CD4-positive, alpha-beta T cell treated with Interleukin-21 for 1 hour (primary cell): ENCODE measurements around the gene EFNA5.
A peak's percentile ranks its signal among the peaks of the same experiment; 100 is the strongest.

ENCODE experiments used
- DNase-seq: peaks from one replicate; pipeline ENCODE4 v3.0.0-alpha.2; 2020

Gene EFNA5

DNA sequence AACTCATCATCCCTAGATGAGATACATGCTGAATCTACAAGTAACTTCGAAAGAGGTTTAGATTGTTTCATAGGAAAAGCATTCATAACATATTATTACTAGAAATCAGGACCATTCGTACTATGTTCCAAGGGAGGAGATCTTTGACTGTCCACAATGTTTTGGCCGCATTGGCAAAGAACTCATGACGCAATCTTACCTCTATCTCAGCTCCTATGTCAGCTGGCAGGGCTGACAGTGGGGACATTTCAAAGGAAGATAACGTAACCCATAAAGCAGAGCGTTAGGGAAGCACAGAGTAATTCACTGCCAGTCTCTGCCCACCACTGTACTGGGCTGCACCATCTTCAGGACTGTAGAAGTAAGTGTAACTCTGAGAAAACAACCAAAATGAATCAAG is 69.7 kb downstream of the EFNA5 start:
- DNase-seq: no peak

DNA sequence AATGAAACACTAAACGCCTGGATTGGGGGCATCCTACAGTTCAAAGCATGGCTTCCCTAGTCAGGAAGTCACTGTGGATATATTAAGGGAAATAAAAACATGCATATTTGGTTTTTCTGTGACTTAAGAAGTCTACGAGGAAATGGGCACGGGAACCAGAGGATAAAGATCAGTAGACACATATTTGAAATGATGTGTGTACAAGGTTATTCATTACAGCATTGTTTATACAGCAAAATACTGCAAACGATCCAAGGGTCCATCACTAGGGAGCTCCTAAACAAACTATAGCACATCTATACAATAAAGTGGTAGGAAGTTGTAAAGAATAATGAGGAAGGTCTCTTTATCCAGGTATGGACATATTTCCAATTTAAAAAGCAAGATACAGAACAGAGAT is 71.8 kb downstream of the EFNA5 start:
- no peak for DNase-seq

DNA sequence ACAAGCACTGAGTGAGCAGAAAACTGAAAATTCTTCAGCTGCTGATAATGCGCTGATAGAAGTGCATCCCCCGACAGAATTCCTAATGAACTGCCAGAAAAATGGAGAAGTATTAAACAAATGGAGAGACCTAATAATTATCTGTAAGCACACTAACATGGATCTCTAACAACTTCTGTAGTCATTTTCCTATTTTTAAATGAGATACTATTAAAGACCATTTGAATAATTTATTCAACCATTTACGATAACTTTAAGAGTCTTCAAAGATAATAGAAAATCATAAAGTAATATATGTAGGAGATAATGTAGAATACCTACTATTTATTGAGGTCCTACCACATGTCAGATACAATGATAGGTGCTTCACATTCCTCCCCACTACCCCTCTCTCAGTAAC is 72.9 kb downstream of the EFNA5 start:
- DNase-seq: no peak

DNA sequence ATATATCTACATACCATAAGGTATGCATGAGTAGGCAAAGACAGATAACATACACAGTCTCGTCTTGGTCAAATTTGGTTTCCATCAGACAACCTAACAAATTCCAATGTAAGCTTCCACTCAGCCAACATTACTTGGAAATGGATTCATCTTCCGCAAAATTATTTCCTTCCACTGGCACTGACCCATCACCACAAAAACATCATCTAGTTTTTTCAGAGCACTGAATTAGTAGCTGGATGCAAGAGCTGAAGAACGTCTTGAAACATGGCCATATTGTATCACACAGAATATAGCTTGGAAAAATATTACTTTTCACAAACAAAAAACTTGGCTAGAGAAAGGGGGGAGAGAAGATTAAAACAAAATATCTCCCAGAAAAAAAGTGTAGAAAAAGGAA is 73.5 kb downstream of the EFNA5 start:
- DNase-seq: no peak

DNA sequence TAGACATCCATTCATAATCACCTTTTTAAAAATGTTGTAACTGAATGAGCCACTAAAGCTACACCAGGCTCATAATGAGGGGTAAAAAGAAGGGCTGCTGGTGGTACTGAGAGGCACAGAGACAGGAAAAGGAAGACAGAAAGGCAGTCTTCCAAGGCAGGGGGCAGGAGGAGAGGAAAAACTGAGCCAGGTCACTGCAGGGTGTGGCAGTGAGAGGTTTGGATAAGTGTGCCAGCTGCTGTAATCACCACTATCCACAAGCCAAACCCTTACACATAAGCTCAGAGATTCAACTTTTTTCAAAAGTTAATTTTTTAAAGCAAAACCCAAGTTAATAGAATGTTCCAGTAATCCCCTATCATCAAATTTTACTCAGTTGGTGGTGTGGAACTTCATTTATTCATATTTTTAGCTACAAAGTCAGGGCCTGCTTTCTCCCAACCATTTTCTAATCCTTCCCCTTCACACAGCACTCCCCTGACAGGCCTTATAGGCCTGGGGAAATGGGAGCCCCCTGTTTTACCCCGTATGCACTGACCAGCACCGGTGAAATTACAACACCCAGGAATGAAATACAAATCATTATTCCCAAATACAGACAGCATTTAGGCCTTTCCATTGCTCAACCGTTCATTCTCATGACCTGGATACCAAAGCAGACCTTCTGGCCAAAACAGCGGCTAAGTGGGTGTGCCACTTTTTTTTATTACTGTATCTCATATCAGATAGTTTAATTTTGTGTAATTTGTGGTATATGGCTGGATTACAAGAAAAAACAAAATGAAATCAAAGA is 76.3 kb downstream of the EFNA5 start:
- DNase-seq: no peak

DNA sequence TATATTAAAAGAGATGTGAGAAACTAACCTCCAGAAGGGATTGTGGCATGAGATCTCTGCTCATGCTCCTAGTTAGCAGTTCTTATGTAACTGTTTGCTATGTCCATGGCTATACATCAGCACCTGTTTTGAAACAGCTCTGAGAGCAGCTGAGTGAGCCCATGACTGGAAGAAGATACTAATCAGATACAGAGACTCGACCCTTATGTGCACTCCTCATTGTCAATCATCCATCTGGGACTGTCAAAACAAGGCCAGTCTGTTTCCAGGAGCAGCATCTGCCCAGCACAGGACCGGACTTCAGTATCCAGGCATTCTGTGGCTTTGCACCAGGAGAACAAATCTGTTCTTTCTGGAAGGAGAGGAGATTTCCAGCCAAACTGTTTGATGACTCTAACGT is 77.7 kb downstream of the EFNA5 start:
- DNase-seq: no peak

DNA sequence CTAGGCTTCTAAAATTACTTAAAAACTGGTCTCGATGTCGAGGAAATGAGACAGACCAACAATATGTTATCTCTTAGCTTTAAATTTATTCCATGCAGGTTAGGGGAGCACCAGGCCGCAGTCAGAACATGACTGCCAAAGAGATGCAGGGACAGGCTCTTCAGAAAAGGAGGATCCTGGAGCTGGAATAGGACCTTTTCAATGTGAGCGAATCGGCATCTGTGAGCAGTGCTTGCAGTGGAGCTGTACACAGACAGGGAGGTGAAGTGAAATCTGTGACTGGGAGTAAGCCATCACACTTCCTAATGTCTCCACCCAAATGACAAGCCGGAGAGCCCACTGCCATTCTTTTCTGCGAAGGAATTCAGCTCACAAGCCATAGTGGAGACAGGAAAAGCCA is 78.2 kb downstream of the EFNA5 start:
- DNase-seq: no peak

DNA sequence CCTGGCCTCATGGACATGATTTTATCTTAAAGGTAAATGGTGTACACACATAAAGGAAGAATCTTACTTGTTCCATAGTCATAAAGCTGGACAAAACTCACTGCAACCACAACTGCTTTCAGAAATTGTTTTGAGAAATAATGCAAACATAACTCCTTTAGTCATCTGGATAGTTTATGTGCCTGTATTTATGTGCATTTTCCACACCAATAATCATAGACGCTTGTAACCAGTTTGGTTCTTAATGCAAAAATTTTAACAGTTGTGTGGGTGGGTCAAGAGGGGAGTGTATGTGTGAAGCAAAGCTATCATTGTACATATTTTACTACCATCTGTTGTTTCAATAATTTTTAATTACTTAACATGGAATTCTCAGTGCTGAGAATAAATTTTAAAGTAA is 80.1 kb downstream of the EFNA5 start:
- DNase-seq: no peak

DNA sequence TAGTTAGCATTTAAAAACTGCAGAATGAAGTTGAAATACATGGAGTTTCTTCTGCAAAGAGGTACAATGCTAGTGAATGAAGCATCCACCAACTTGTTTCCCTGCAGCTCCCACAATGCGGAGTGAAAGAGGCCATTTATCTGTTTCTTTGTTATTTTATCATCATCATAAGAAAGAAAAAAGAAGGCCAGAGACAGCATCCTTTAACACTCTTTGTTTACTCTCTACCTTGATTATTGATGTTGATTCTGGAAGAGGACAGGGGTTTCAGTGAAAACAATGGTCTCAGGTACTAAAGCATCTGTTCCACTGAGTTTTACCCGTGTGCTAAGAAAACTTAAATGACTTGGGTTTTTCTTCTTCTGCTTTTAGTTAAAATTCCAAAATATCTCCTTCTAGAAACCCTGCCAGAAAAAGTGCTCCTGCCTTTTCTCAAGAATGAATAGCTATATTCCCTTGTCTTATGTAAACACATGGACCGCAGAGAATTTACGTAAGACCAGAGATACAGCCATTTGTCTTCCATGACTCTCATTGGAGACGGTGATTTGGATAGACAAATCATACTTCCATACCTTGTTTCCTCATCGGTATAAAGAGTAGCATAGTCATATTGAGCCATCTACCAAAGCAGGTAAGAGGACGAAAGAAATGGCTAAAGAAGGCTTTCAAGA is 81.1 kb downstream of the EFNA5 start:
- no peak for DNase-seq

DNA sequence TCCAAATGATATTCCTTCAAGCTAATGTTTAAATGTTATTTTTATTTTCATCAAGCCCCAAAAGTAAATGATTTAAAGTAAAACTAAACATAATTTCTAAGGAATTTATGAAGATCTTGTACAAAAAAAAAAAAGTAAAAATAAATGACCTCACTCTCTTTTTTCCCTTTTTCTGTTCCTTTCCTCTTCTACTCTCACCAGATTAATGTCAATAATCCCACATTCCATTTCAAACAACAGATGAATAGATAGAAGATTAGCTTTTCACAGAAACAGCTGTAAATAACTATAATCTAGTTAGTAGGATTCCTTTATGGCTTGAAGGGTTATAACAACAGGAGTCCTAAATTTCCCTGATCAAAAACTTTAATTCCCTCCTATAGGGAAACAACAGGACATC is 88.1 kb downstream of the EFNA5 start:
- DNase-seq: no peak

DNA sequence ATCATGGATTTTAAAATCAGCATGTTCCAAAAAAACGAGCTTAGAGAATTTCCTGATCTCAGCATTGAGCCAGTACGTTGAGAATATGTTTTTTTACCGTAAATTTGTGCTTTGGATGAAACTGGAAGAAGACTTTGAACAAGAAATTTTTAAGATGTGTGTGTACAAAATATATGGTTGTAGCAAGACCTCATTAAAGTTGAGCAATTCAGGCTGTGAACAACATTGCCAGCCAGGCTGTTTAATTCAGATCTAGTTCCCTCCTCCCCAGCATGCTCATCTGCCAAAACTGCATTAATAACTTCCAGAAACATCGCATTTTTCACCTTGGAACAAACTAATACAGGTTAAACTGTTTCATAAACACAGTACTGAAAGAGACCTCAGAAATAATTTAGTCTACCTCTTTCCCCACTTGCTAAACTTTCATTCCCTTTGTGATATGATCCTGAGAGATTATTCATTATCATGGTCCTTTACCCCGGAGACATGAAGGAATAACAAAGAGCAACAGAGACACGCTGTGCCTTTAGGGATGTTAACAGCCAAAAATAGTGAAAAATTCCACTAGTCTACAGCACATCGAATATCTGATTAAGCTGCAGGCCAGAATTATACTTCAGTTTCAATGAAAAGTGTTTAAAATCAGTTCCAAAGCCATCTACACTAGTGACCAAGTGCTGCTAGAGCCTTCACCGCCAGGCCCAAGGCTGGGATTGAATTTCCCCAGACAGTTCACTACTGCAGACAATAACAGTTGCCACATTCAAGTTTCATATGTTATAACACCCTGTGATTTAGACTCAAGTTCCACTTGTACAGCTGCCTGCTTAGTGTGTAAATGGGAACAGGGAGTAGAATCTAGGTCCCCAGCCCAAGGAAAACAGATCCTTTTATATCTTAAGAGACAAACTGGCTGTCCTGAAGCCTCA is 89.6 kb downstream of the EFNA5 start:
- DNase-seq: no peak

DNA sequence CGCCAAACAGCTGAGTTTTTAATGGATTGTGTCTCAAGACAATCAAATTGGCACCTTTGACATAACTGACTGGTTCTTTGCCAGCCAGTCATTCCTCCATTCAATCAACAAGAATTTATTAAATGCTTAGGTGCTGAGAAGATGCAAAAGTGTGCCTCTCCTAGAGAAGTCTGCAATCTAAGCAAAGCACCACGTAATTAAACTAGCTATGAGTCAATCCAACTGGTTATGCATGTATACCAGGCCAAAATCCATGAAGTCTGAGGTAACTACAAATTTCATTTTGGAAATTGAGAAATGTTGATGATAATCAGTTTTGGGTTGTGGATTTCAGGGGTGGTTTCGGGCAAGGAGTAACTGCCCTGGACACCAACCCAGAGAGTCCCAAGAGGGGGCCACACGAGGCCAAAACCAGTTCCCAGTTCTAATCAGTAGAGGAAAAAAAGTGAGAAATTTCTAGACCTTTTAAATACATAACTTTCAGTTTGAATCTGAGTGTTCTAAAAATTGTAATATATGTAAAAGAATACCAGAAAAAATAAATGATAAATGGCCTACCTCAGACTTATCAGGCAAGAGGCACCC is 92.6 kb downstream of the EFNA5 start:
- DNase-seq: no peak

DNA sequence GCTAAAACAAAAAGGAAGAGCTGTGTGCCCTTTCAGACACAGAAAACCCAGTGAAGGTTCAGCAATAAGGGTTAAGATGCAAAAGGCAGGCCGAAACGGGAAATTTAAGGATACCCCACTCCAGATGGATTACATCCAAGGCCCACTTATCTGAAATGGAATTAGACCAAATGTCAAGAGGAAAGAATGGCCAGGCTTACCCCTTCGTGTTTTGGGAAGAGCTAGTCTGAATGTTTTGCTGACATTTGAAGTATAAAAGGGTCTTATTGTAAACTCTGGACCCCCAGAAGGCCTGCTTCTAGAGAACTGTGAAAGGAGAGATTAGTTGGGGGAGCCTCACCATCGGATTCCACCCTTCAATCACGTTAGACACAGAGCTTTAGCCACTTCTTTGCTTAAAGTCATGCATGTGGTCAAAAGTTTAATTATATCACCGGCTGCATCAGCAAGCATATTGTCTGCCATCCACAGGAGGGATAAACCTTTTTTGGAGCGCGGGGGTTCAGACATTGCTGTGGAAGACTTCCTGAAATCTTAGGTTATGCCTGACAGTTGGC is 93.3 kb downstream of the EFNA5 start:
- no peak for DNase-seq

DNA sequence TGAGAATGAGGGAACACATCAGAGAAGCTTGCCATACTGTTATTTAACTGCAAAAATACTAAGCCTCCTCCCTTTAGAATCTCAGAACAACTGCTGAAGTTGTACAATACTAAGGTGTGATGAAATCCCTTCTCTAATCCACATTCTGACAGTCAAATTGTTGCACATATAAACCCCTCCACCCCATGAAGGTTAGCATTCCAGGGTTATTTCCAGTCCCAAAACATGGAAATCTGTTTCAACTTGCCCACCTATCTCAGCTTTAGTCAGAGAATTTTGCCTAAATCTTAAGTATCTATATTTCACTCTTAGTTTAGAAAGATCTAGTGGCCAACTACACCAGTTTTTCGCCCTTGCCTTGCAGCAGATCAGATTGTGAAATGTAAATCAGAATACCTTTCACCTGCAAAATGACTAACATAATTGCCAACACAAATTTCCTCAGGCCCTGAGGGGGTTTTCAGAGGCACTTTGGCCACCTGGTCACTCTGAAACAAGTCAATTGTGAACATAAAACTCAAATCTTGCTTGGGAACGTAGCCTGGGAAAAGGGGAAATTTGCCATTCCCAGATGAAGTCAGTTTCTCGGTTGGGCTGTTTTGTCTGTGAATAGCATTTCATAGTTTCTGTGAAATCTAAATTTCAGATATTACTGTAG is 93.9 kb downstream of the EFNA5 start:
- DNase-seq: no peak

DNA sequence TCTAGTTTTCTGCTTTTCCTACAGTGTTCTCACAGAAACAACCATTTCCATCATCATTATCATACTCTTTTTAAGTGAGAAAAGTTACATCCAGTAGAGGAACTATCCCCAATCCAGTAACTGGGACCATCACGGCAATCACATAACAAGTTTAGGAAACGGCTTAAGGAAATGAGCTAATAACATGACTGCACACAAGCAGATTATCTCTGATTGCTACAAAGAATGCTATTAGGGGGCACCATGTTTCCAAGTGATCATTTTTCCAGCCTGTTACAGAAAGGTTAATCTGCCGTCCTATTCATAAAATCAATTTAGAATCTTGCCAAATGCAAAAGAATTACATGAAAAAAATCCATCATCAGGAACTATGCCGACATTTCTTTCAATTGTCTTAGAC is 94.6 kb downstream of the EFNA5 start:
- no peak for DNase-seq

DNA sequence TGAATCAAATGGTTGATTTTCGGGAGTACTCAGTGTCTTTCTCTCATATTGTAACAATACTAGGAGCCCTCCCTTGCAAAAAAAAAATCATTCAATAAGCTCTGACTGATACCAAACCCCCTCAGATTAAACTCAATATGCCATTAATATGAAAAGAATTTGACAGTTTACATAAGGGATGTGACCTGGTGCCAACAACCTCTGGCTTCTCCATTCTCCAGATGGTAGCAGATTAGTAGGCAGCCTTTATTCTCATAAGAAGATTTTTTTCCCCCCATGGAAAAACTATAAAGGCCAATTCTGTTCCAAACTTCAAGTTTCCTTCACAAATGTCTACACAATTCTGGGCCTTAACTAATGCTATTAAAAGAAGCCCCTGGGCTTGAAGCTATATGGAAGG is 96.5 kb downstream of the EFNA5 start:
- DNase-seq: no peak

DNA sequence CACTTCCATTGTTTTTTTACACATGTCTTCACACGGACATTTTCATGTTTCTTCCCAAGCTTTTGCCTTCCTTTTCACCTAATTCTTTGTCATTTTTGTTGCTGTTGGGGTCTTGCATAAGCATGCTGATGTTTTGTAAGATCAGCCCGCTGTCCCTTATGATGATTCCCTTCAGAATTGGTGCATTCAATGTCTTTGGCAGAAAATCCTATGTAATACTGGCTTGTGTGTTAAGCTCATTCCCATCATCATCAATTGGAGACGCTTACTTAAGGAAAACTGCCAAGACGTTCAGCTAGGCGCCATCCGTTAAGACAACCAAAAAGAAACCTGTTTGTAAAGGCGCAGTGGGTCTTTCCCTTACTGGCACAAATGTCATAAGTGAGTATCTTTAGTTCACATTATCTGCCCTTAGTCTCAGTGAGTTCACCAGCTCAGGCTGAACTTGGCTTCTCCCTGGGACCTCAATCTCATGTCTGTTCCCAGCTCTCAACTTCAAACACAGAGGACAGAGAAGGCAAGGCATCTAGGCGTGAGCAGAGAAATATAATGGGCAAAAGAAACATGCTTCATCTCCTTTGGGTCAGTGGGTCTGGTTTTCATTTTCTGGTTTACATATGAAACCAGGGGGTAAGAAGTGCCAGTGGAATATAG is 97.9 kb downstream of the EFNA5 start:
- no peak for DNase-seq

DNA sequence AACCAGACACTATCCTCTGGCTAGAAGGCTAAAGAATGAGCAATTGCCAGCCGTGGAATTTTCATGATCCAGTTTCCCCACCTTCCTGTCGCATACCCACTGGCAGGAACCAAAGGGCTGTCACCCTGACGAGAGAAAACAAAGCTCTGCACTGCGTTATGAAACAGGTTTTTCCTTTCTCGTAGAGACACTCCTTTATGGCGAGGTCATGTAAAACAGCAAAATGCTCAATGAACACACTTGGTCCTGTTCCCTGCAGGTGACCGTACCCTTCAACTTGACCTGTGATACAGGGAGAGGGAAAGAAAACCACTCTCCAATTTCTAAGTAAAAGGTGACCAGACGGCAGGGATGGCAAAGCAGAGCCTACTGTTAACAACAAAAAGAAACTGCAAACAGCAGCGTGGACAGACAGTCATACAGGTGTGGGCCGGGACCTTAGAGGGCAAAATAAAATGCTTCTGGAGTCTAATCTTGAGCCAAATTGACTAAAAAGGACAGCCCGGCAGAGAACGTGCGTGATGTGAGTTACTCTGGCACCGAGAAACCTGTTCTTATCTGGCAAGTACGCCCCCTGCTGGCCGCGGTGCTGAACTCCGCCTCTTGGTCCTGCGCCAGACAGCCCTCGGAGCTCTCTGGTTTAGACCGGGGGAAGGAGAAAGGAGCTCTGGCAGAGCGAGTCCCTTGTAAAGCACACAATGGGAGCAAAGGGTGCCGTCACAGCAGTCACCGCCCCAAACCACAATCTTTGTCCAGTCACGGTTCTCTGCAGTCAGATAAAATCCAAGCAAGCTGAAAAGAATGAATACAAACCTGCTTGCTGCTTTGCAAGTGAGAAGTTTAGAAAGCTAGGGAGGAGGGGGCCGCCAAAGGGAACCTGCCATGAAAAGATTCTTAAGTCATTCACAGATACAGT is 98.9 kb downstream of the EFNA5 start:
- DNase-seq: peak; percentile 84

DNA sequence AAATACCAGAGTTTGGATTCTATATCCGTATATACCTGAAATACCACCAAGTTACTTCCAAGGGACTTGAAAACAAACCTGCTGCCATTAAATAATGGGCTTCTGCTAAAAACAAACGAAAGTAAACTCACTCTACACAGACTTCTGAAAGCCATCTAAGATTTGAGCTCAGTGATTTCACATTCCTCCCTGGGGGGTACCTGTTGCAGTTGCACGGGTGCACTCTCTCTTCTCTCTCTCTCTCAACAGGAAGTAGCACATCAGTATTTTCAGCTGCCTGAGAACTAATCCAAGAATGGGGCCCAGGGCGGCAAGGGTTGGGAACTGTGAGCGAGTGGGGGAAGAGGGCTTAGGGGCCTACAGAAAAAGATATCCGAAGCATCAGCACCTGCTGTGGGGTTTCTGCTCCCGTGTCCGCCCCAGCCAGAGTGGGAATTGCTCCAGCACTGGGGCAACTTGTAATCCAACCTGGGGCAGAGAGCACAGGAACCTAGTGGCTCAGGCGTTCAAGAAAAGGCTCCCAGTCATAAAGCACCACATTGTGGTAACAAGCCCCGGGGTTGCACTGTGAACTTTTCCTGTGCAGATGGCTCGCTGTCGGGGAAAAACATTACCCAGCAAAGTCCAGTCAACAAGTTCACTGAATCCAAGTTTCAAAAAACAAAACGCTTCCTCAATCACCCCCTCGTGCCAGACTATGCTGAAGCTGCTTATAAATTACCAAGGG is 99.8 kb downstream of the EFNA5 start:
- DNase-seq: peak; percentile 28

DNA sequence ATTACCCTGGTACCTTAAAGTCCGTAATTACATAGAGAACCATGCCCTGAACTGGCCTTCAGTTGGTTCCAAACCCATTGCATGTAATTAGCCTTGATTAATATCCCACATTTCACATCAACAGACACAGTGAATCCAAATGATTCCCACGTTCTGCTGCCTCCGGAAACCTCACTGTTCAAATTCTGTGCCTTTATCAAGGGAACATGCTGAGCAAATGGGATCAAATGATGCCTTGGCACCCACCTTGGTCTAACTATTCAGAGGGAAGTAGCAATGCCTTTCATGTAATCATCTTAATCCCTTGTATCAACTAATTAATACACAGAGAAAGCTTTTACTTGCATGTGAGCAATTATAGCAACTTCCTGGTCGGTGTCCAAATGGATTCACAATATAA is 100.6 kb downstream of the EFNA5 start:
- DNase-seq: no peak
